ENCODE measurements around the gene CADPS2. TPM values are rescaled to one million over a fixed set of nuclear protein-coding genes. Genes with fewer than 3 reads are reported as not detected.

CADPS2 gene
- total and polyA plus RNA-seq, 2 of the 8 experiments (the other 6 are each of a cell fraction or from before 2014, with no cell fraction given) = 8.9 to 22.3 TPM

DNA sequence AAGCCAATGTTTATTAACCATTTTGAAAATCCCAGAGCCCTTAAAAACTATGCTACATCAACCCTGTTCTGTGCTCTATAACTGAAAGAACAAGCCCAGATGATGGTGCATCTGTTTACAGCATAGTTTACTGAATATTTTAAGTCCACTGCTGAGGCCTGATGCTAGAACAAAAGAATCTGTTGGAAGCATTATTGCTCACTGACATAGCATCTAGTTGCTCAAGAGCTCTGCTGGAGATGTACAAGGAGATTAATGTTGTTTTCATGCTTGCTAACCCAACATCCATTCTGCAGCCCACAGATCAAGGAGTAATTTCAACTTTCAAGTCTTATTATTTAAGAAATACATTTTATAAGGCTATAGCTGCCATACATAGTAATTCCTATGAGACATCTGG, 400.4 kb downstream of the CADPS2 start:
- Histone ChIP-seq H2AK5ac (ENCODE audit: low read depth, low read length) (no peak overlapping the region), H3K14ac (ENCODE audit: insufficient read length) (no peak overlapping the region), H2AFZ (ENCODE audit: low read length) (no peak overlapping the region), H3K27ac (ENCODE audit: low read depth, low read length) (no peak overlapping the region), H3K27me3 (replicated peaks in 1 of 4; ENCODE audit: control insufficient read depth in 3 of 4, extremely low read depth in 1 of 4, insufficient read depth in 3 of 4, low read length in 3 of 4) (no peaks in the 10 kb centered on the region), H3K4ac (replicated peaks; ENCODE audit: insufficient read length, low read depth, low read length) (no peak overlapping the region), H2BK120ac (replicated peaks; ENCODE audit: low read depth, low read length) (no peak overlapping the region), H3K36me3 (ENCODE audit: control insufficient read depth in 2 of 4, insufficient read depth in 4 of 4, low read length in 3 of 4) (no peaks in the 10 kb centered on the region; a peak in 1 of 8 replicates), H3K4me3 (ENCODE audit: extremely low read depth in 1 of 4, insufficient read depth in 2 of 4, low read depth in 3 of 4, low read length in 4 of 4) (no peak overlapping the region), H3K9me3 (ENCODE audit: insufficient read depth in 2 of 2, low read depth in 1 of 2, low read length in 1 of 2) (no peaks in the 10 kb centered on the region), H3K4me2 (ENCODE audit: insufficient read depth in 1 of 2, low read depth in 2 of 2, low read length in 2 of 2) (no peak overlapping the region), H2BK15ac (ENCODE audit: low read length) (no peak overlapping the region), H3K56ac (replicated peaks; ENCODE audit: insufficient read length, low read depth, low read length) (no peak overlapping the region), H3K18ac (ENCODE audit: extremely low read depth, low read length) (no peak overlapping the region), H2BK12ac (ENCODE audit: low read depth, low read length) (no peak overlapping the region), H4K91ac (replicated peaks; ENCODE audit: insufficient read length, low read length) (no peak overlapping the region), H3K79me1 (ENCODE audit: low read depth, low read length) (no peaks in the 10 kb centered on the region), H3K79me2 (ENCODE audit: control insufficient read depth in 1 of 2, insufficient read depth in 2 of 2, low read length in 2 of 2) (no peaks in the 10 kb centered on the region), H3K9ac (replicated peaks in 1 of 4; ENCODE audit: extremely low read depth in 1 of 4, low read depth in 3 of 4, low read length in 3 of 4) (no peak overlapping the region), H4K20me1 (replicated peaks in 1 of 2; ENCODE audit: control insufficient read depth in 1 of 2, insufficient read depth in 2 of 2, low read length in 2 of 2) (no peaks in the 10 kb centered on the region), H2BK20ac (ENCODE audit: low read length) (no peak overlapping the region), H3K4me1 (replicated peaks in 1 of 4; ENCODE audit: control insufficient read depth in 3 of 4, insufficient read depth in 4 of 4, low read length in 3 of 4) (no peaks in the 10 kb centered on the region), H3K23me2 (ENCODE audit: low read depth, low read length) (no peaks in the 10 kb centered on the region), H4K5ac (ENCODE audit: insufficient read length, low read depth, low read length) (no peak overlapping the region), H4K8ac (ENCODE audit: extremely low read depth, insufficient read depth, low read length) (no peak overlapping the region), H2BK5ac (ENCODE audit: low read depth, low read length) (no peak overlapping the region), H3K23ac (ENCODE audit: insufficient read length) (no peak overlapping the region)
- CTCF ChIA-PET (ENCODE audit: partially characterized antibody) = interaction anchor here (1.7 kb wide), 1 partner anchor 11 kb away, joined by 8 read pairs; no protein-coding TSS in a partner anchor
- DNase-seq (ENCODE audit: low read depth in 1 of 2, low spot score in 2 of 2) = no peak
- POLR2A ChIA-PET (ENCODE audit: partially characterized antibody) = no interaction called here
- no peak for FAIRE-seq
- TF ChIP-seq SRF (IDR thresholded peaks at IDR 0.05; ENCODE audit: low read depth, low read length) (no peak), SIRT6 (IDR thresholded peaks at IDR 0.05; ENCODE audit: low read length) (no peak), EZH2 (IDR thresholded peaks at IDR 0.05; ENCODE audit: low read depth, low read length, severe bottlenecking) (no peak), BACH1 (IDR thresholded peaks at IDR 0.05; ENCODE audit: low read length) (no peak), KDM5A (IDR thresholded peaks at IDR 0.05; ENCODE audit: low read length) (no peak), KDM4A (IDR thresholded peaks at IDR 0.05; ENCODE audit: low read depth, low read length, severe bottlenecking) (no peak), CHD2 (IDR thresholded peaks at IDR 0.05; ENCODE audit: low read length) (no peak), SP2 (IDR thresholded peaks at IDR 0.05; ENCODE audit: low read length) (no peak)

Data from H1 (cell line).